Stimulated activated CD8-positive, alpha-beta memory T cell treated with anti-CD3 and anti-CD28 coated beads, Interleukin-15, amount 100 ng/mL, for 4 hours (primary cell): ENCODE results near the gene HIVEP3.
A peak's percentile ranks its signal among the peaks of the same experiment; 100 is the strongest.

Experiments used
- DNase-seq, 2 donors: peaks; one replicate each; pipeline ENCODE4 v3.0.0-alpha.2; 2020; ENCODE audit warnings: low read depth in 2 of 2

The HIVEP3 gene

DNA sequence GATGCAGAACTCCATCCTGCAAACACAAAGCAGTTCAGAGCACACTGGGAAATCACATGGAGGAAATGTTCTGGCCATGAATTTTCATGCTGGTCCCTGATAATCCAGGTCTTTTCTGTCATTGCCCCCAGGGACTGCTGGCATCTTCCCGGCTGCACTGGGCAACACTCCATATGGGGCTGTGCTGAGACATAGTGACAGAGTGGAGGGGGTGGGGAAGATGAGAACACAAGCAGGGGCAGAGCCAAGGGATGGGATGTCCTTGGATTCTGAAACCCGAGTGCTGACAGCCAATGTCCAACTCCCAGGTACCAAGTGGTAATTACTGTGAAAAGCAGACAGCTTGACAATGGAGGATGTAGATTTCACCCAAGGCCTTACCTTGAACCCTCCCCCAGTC is 185.7 kb downstream of the HIVEP3 start:
- DNase-seq: no peak

DNA sequence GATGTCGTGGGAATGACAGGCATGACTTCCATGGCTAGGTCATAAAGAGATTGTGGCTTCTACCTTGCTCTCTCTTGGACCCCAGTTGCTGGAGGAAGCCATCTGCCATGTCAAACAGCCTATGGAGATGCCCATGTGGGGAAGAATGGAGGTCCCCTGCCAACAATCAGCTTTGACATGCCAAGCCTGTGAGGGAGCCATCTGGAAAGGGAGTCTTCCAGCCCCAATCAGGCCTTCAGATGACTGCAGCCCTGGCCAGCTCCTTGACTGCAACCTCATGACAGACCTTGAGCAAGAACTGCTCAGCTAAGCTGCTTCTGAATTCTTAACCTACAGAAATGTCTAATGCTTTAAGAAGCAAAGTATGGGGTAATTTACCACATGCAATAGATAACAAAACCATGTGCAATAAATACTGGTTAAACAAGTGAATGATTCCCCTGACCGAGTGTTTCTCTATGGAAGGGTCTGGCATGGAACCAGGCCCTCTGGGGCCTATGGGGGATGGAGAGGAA is 187.1 kb downstream of the HIVEP3 start:
- no peak for DNase-seq

GRCh38 chr1:41730806-41731205 is 187.9 kb downstream of the HIVEP3 start:
- no peak for DNase-seq

GRCh38 chr1:41728403-41729202 is 190.1 kb downstream of the HIVEP3 start:
- DNase-seq: peak; percentile 54 to 62

DNA sequence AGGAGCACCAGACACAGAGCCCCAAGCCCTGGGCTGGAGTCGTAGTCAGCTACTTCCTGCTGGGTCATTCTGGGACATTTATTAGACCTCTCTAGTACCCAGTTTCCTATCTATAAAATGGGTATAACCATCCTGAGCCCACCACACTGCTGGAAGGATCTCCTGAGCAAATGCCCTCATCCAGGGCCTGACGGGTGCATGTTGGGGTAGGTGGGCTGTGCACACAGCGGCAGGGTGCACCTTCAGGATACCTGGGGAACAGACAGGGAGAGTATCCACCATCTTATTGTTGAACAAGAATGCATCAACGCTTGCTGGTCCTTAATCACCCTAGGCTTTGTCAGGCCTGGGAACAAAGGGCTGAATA is 191.0 kb downstream of the HIVEP3 start:
- no peak for DNase-seq

DNA sequence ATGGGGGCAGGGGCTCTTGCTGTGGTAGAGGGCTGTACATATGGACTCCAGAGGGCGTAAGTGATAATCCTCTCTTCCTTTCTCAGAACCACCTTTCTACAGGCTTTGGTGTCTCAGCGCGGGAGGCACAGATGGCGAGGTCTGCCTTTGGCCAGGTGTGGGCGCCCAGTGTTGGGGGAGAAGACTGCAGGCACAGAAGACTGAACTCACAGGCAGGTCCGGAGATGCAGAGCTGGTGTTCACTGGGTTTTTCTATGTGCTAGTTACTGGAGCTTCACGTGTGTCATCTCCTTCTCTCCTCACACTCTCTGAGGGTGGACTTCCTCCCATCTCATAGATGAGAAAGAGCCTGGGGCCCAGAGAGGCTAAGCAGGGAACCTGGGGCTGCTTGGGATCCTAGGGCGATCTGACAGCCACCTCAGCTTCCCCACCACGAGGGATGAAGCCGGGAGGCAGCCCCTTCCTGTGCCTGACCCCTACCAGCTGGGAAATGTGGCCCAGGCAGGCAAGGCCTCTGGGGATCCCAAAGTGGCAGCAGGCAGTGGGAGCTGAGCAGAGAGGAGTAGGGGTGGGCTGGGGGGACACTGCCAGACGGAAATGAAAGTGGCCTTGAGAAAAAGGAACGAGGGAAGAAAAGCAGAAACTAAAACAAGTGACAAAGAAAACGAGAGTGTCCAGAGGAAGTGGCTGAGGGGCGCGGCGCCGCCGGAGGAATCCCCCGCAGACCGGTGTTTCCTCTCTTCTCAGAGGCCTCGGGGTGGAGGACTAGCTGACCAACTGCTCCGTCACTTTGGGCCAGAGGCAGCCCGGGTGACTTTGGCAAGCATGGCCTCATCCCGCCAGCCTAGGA is 191.6 kb downstream of the HIVEP3 start:
- DNase-seq: peak in 1 of 2 donors; percentile 21

GRCh38 chr1:41726292-41726691 is 192.4 kb downstream of the HIVEP3 start:
- no peak for DNase-seq

GRCh38 chr1:41724926-41725325 is 193.8 kb downstream of the HIVEP3 start:
- DNase-seq: no peak

DNA sequence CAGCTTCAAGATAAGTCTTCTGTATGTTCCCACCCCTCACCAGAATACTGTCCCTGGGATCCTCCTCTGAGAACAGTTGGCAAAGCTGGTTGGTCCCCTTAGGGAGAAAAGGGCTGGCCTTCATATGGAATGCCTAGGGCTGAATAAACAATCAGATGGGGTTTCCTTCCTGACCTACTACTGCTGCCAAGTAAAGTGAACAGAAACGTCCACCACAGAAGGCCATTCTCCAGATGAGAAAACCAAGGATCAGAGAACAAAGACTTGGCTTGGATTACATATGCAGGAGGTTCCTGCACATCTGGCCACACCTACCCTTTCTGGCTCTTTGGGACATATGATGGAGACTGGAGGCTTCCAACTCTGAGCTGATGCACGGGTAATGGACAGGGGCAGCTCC is 194.5 kb downstream of the HIVEP3 start:
- DNase-seq: no peak

DNA sequence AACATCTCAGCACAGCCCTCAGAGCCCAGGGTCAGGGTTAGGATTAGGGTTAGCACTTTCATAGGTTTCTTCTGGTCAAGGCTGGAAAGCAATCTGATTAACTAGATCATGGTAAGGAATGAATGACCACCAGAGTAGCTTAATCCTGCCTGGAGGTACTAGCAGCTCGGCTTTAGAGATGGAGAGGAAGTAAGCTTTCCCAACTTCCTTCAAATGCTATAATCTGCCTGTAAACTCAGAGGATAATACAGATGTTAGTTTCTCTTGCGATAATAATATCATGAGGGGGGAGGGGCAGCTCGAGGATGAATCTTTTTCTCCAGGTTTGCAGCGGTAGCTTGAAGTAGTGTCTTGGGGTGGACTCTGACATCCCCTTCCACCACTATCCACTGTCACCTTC is 194.9 kb downstream of the HIVEP3 start:
- no peak for DNase-seq

DNA sequence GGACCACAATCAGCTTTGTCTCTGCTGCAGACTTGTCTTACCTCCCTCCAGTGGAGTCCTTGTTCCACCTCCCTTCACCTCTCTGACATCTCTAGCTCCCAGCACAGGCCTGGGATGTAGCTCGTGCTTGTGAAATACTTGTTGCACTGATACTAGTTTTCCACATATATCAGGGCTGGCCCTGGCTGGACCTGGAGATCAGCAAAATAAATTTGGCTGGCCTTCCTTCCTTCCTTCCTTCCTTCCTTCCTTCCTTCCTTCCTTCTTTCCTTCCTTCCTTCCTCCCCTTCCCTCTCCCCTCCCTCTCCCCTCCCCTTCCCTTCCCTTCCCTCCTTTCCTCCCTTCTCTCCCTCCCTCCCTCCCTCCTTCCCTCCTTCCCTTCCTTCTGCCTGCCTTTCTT is 196.5 kb downstream of the HIVEP3 start:
- DNase-seq: no peak

DNA sequence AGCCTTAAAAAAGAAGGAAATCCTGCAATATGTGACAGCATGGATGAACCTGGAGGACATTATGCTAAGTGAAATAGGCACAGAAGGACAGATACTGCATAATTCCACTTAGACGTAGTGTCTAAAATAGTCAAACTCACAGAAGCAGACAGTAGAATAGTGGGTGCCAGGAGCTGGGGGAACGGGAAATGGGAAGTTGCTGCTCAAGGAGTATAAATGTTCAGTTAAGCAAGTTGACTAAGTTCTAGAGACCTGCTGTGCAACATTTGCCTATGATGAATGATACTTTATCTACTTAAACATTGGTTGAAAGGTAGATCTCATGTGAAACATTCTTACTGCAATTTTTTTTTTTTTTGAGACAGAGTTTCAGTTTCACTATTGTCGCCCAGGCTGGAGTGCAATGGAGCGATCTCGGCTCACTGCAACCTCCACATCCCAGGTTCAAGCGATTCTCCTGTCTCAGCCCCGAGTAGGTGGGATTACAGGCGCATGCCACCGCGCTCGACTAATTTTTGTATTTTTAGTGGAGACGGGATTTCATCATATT is 197.8 kb downstream of the HIVEP3 start:
- DNase-seq: no peak

DNA sequence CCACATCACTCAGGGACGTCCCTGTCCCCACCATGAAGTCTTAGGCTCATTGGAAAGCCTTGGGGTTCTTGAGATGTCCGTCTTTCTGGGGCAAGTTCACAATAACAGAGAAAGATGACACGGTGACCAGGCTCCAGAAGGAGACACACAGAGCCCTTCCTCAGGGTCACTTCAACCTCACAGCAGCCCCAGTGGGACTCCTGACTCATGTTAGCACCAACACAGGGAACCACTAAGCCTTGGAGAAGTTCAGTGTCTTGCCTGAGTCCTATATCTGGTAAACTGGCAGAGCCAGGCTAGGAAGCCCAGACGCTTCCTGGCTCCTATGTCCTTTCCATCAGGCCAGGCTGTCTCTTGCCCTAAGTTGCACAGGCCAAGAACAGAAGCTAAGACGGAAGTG is 199.1 kb downstream of the HIVEP3 start:
- no peak for DNase-seq

GRCh38 chr1:41719128-41719527 is 199.6 kb downstream of the HIVEP3 start:
- no peak for DNase-seq

DNA sequence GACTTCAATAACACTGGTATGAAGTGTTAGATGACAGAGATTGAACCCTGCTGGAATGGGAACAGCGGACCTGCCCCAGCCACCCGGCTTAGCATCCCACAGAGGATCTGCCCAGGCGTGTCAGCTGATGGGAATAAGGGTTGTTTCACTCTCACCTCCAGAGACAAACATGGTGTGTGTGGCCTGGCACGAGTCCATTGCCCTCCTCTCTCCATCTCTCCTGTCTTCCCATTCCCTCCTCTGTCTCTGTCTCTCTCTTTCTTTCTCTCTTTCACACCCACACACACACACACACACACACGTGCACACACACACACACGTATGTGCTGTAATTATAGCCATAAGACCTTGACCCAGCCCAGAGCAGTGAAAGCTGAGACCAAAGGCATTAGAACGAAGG is 200.2 kb downstream of the HIVEP3 start:
- DNase-seq: no peak

GRCh38 chr1:41716188-41717130 is 202.3 kb downstream of the HIVEP3 start:
- DNase-seq: no peak

- no peak for DNase-seq
Measured at GRCh38 chr1:41715441-41716095, 203.2 kb downstream of the HIVEP3 start.

DNA sequence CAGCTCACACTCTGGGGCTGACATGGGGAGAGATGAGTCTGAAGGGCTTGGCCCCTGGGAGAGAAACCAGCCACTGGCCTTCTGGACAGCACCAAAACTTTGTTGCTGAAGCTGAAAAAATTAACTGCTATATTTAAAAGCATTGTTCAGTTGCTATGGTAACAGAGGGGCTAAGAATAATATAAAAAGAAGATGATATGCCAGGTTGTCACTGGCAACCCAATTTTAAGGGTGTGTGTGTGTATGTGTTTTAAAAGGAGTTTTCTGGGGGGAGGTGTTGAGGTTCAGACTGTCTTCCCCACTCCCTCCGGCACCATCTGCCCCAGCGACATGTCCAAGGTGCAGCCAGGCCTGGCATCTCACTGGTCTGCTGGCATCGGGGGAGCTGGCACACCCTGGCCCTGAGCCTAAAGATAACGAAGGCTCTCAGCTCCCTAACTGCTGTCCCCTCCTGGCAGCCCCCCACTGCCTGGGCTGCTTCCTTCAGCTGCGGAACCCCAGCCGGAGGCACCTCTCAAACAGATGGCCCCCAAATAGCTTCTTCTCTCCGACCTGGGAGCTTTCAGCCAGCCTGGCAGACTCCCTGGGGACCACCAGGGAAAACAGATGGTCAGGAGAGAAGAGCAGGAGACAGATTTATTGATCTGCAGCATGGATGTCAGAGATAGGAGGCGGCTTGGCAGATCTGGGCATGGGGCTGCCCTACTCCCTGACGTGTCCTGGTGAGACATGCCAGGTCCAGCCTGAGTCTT is 203.9 kb downstream of the HIVEP3 start:
- DNase-seq: no peak

DNA sequence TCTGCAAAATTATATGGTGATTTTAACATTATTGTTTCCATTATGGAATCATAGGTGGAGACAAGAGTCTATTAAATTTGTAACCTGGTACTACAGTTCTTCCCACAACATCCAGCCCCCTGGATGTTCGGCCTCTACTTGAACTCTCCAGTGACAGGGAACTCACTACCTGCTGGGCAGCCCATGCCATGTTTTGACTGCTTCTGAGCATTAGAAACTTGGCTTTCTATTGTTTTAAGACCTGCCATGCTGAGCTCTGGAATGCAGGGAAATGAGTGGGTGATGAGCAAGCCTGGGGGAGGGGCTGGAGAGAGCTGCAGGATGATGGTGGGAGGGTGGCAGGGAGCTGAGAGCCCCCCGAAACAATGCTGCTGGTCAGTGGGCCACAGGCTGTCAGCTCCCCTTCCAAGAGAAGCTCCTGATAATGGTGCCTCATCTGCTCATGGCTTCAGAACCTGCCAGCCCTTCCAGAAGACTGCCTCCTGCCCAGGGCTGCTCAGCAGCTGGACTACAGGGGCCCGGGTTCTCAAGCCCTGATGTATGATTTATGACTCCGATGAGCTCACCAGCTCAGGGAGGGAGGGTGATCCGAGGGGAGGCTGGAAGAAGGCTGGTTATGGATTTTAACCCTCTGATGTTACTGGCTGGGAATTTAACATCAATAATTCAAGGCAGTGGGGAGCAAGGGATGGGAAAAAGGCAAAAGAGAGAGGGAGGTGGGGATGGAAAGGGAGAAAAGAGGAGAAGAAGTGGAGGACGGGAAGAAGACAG is 205.0 kb downstream of the HIVEP3 start:
- DNase-seq: no peak
